GM06990 (cell line): Measurements from ENCODE around the gene JMJD4.
"Not testable (repeated sequence)": the region's sequence is repeated elsewhere in the genome, so short reads cannot be mapped to it uniquely, and the experiment has no call there.

Source experiments
- DNase-seq: peaks from one replicate; pipeline ENCODE4 v3.0.0-alpha.2; 2011; ENCODE audit not compliant: insufficient read length; ENCODE audit errors: extremely low read depth
- H3K27me3 ChIP-seq: replicated peaks from 2 replicates; pipeline ENCODE4 v1.6.0; 2011; ENCODE audit warnings: low read length; ENCODE audit not compliant: control insufficient read depth, insufficient read depth
- H3K36me3 ChIP-seq: 2 replicates; pipeline ENCODE4 v1.5.1; 2011; ENCODE audit warnings: low read length; ENCODE audit not compliant: control insufficient read depth, insufficient read depth
- H3K4me3 ChIP-seq: replicated peaks from 2 replicates; pipeline ENCODE4 v1.5.1; 2011; ENCODE audit warnings: low read depth, mild to moderate bottlenecking, control low read depth, low read length
- TF ChIP-seq, protein P1 (sequence below): IDR thresholded peaks from 2 replicates; pipeline ENCODE4 v1.5.1; 2011; ENCODE audit warnings: low read length, control low read depth, mild to moderate bottlenecking, inconsistent platforms; ENCODE audit not compliant: insufficient read depth, poor library complexity, severe bottlenecking

JMJD4 gene

DNA sequence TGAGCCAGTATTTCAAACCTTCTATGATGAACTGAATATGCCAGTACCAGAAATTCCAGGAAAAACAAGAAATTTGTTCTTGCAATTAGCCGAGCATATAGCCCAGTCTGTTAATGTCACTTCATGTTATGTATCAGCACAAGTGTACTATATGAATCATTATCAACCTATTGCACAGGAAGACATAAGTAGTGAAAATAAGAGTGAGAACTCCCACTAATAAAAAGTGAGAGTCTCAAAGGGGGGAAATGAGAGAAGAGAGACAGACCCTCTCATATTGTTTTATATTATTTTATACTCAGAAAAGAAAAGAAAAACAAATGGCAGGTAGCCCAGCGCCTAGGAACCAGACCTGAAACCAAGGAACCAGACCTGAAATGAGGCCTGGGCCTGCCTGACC lies 16.2 kb downstream of the JMJD4 start:
- Histone ChIP-seq H3K36me3 (no peaks in the 10 kb centered on the region), H3K4me3 (no peak overlapping the region), H3K27me3 (no peaks in the 10 kb centered on the region)
- no peak for DNase-seq
- TF ChIP-seq, protein P1, sequence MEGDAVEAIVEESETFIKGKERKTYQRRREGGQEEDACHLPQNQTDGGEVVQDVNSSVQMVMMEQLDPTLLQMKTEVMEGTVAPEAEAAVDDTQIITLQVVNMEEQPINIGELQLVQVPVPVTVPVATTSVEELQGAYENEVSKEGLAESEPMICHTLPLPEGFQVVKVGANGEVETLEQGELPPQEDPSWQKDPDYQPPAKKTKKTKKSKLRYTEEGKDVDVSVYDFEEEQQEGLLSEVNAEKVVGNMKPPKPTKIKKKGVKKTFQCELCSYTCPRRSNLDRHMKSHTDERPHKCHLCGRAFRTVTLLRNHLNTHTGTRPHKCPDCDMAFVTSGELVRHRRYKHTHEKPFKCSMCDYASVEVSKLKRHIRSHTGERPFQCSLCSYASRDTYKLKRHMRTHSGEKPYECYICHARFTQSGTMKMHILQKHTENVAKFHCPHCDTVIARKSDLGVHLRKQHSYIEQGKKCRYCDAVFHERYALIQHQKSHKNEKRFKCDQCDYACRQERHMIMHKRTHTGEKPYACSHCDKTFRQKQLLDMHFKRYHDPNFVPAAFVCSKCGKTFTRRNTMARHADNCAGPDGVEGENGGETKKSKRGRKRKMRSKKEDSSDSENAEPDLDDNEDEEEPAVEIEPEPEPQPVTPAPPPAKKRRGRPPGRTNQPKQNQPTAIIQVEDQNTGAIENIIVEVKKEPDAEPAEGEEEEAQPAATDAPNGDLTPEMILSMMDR, result no peak

DNA sequence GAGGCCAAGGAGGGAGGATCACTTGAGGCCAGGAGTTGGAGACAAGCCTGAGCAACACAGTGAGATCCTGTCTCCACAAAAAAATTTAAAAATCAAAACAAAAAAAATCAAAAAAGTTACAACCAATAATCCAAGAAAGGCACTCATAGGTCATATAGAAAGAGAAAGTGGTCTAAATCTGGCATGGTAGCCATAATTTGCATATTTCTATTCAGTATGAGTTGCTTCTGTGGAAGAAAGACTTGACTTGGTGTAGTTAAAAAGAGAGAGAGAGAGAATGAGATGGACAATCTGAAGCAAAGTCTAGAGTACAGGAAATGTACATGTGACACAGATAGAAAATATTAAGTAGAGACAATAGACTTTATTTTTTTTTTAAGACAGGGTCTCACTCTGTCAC lies 22.5 kb downstream of the JMJD4 start:
- Histone ChIP-seq H3K4me3 (no peak overlapping the region), H3K27me3 (no peaks in the 10 kb centered on the region), H3K36me3 (no peaks in the 10 kb centered on the region)
- TF ChIP-seq, protein P1, result no peak
- DNase-seq, result peak; percentile 71

DNA sequence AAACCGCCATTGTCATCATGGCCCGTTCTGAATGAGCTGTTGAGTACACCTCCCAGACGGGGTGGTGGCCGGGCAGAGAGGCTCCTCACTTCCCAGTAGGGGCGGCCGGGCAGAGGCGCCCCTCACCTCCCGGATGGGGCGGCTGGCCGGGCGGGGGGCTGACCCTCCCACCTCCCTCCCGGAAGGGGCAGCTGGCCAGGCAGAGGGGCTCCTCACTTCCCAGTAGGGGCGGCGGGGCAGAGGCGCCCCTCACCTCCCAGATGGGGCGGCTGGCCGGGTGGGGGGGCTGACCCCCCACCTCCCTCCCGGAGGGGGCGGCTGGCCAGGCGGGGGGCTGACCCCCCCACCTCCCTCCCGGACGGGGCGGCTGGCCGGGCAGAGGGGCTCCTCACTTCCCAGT lies 24.6 kb downstream of the JMJD4 start:
- not testable (repeated sequence) for DNase-seq, H3K36me3 ChIP-seq, H3K27me3 ChIP-seq, H3K4me3 ChIP-seq

DNA sequence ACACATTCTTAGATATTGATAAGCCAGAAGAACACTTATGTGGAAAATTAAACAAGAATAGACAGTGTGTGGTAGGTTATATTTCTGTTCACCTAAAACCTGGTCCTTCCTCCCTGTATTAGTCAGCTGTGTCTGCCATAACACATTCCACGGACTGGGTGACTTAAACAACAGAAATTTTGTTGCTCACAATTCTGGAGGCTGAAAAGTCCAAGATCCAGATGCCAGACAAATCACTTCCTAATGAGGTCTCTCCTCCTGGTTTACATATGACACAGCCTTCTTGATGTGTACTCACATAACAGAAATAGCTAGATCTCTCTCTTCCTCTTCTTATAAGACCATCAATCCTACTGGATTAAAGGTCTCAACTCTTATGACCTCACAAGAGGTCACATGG lies 25.7 kb downstream of the JMJD4 start:
- H3K4me3 ChIP-seq, result no peak overlapping the region
- TF ChIP-seq, protein P1, result no peak
- DNase-seq, result no peak
- H3K36me3 ChIP-seq, result no peaks in the 10 kb centered on the region
- no peaks in the 10 kb centered on the region for H3K27me3 ChIP-seq

DNA sequence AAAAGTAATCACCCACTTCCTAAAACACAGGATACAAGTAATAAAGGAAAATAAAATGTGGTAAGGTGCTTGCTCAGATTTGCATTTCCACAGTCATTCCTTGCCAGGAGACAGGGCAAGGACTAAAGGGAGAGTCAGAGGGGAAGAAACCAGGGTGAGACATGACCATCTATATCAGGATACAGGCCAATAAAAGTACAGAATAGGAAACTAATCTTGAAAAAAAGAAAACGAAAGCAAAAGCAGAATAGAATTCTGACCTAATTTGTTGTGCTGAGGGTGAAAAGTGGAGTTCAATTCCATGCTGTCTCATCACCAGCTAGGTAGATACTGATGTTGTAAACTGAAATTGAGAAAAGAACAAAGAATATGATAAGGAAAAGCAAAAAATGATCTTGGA lies 27.3 kb downstream of the JMJD4 start:
- TF ChIP-seq, protein P1, result no peak
- no peak for DNase-seq
- Histone ChIP-seq H3K4me3 (no peak overlapping the region), H3K27me3 (no peaks in the 10 kb centered on the region), H3K36me3 (no peaks in the 10 kb centered on the region)

DNA sequence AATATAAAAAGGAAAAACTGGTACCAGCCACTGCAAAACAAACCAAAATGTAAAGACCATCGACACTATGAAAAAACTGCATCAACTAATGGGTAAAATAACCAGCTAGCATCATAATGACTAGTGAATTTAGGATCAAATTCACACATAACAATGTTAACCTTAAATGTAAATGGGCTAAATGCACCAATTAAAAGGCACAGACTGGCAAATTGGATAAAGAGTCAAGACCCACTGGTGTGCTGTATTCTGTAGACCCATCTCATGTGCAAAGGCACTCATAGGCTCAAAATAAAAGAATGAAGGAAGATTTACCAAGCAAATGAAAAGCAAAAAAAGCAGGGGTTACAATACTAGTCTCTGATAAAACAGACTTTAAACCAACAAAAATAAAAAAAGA lies 33.5 kb downstream of the JMJD4 start:
- H3K4me3 ChIP-seq, DNase-seq, H3K27me3 ChIP-seq, H3K36me3 ChIP-seq: not testable (repeated sequence)

DNA sequence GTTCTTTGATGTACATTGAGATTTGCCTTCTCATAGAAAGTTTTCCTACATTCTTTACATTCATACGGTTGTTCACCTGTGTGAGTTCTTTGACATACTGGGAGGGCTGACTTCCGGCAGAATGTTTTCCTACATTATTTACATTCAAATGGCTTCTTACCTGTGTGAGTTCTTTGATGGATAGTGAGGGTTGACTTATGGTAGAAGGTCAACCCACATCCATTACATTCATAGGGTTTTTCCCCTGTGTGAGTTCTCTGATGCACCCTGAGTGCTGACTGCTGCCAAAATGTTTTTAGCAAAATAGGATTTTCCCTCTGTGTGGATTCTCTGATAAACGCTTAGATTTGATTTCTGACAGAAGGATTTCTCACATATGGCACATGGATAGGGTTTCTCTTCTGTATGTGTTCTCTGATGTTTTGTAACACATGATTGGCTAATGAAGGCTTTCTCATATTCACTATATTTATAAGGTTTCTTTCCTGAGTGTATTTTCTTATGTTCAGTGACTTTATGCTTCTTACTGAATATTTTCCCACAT lies 37.7 kb downstream of the JMJD4 start:
- no peaks in the 10 kb centered on the region for H3K27me3 ChIP-seq
- no peaks in the 10 kb centered on the region for H3K36me3 ChIP-seq
- no peak for DNase-seq
- TF ChIP-seq, protein P1, result no peak
- no peak overlapping the region for H3K4me3 ChIP-seq
